SK-N-SH (cell line): ENCODE data around the gene IQGAP1. TPM values are rescaled to one million over a fixed set of nuclear protein-coding genes. Genes with fewer than 3 reads are reported as not detected.

Experiments used
- CTCF ChIA-PET: fragments of 300-600, 350-600 bp; formaldehyde crosslinking; extraction: SDS; loops from one replicate; lab custom pipeline; 2021; lab: Yijun Ruan, JAX
- POLR2A ChIA-PET: fragments of 350-600 bp; sonication (Branson Sonifier 250); formaldehyde crosslinking; extraction: SDS; loops from one replicate; lab custom pipeline; 2020; ENCODE audit warnings: antibody characterized with exemption, inconsistent platforms; lab: Yijun Ruan, JAX
- DNase-seq: peaks from one replicate; pipeline ENCODE4 v3.0.0; 2012
- H2AFZ ChIP-seq: fragments of 200-600 bp; sonication (generic); 2 replicates; pipeline ENCODE4 v1.8.1; 2016; ENCODE audit warnings: antibody characterized with exemption, mild to moderate bottlenecking, low read depth
- H3F3A ChIP-seq: fragments of 200-600 bp; sonication (generic); replicated peaks from 2 replicates; pipeline ENCODE3; 2016; ENCODE audit warnings: antibody characterized with exemption, mild to moderate bottlenecking; ENCODE audit not compliant: insufficient read depth
- H3K27ac ChIP-seq, 2 experiments: fragments of 200-500 bp in 1 of 2; fragments of 200-600 bp in 1 of 2; sonication (Bioruptor generic) in 1 of 2; sonication (generic), shearing (Covaris generic) in 1 of 2; 2 replicates each; pipeline versions ENCODE4 v1.5.1 to v1.6.1; 2014 to 2016; ENCODE audit warnings: low read depth in 2 of 2, inconsistent platforms in 1 of 2, low read length in 1 of 2, mild to moderate bottlenecking in 1 of 2, mixed read lengths in 1 of 2
- H3K27me3 ChIP-seq: fragments of 200-600 bp; sonication (generic), shearing (Covaris generic); 2 replicates; pipeline ENCODE4 v1.6.1; 2016; ENCODE audit warnings: mixed run types; ENCODE audit not compliant: insufficient read depth
- H3K36me3 ChIP-seq, 2 experiments: fragments of 200-500 bp in 1 of 2; fragments of 200-600 bp in 1 of 2; sonication (Bioruptor generic) in 1 of 2; sonication (generic) in 1 of 2; replicated peaks in 1 of 2; 2 replicates each; pipeline versions ENCODE3 to v1.5.1; 2014 to 2016; ENCODE audit warnings: low read length in 1 of 2, mild to moderate bottlenecking in 1 of 2; ENCODE audit not compliant: insufficient read depth in 2 of 2, control insufficient read depth in 1 of 2
- H3K4me1 ChIP-seq, 2 experiments: fragments of 200-500 bp in 1 of 2; fragments of 200-600 bp in 1 of 2; sonication (Bioruptor generic) in 1 of 2; sonication (generic), shearing (Covaris generic) in 1 of 2; 2 replicates each; pipeline versions ENCODE4 v1.5.1 to v1.6.1; 2014 to 2016; ENCODE audit warnings: low read depth in 1 of 2, low read length in 1 of 2, mixed run types in 1 of 2; ENCODE audit not compliant: insufficient read depth in 2 of 2, control insufficient read depth in 1 of 2
- H3K4me2 ChIP-seq: fragments of 200-600 bp; sonication (generic), shearing (Covaris generic); 2 replicates; pipeline ENCODE4 v1.6.1; 2017; ENCODE audit warnings: mixed run types
- H3K4me3 ChIP-seq, 2 experiments: fragments of 200-500 bp in 1 of 2; fragments of 200-600 bp in 1 of 2; sonication (Bioruptor generic) in 1 of 2; sonication (generic), shearing (Covaris generic) in 1 of 2; 2 replicates each; pipeline versions ENCODE4 v1.5.1 to v1.8.1; 2014 to 2016; ENCODE audit warnings: low read depth in 2 of 2, inconsistent platforms in 1 of 2, low read length in 1 of 2, mild to moderate bottlenecking in 1 of 2, mixed read lengths in 1 of 2, moderate library complexity in 1 of 2
- H3K79me2 ChIP-seq: fragments of 200-600 bp; sonication (generic); 2 replicates; pipeline ENCODE4 v1.8.1; 2017; ENCODE audit warnings: mild to moderate bottlenecking; ENCODE audit not compliant: insufficient read depth
- H3K9ac ChIP-seq: fragments of 200-600 bp; sonication (generic); 2 replicates; pipeline ENCODE4 v1.6.1; 2017; ENCODE audit warnings: mixed run types
- H3K9me2 ChIP-seq: fragments of 200-600 bp; sonication (generic); 2 replicates; pipeline ENCODE4 v1.6.1; 2017; ENCODE audit warnings: mixed run types
- H3K9me3 ChIP-seq: fragments of 200-600 bp; sonication (generic); 2 replicates; pipeline ENCODE4 v1.6.1; 2017; ENCODE audit warnings: mixed run types, mild to moderate bottlenecking, moderate library complexity
- H4K20me1 ChIP-seq: fragments of 200-600 bp; sonication (generic); 2 replicates; pipeline ENCODE4 v1.6.1; 2017; ENCODE audit warnings: mild to moderate bottlenecking, mixed run types; ENCODE audit not compliant: insufficient read depth
- CHD2 ChIP-seq: fragments of 150-350 bp; IDR thresholded peaks from 2 replicates; pipeline ENCODE4 v1.6.1; 2018; ENCODE audit warnings: low read length; ENCODE audit not compliant: partially characterized antibody
- EP300 ChIP-seq, 2 experiments: IDR thresholded peaks; 2 replicates each; pipeline versions ENCODE4 v1.4.0 to v1.6.1; 2012; ENCODE audit warnings: borderline replicate concordance in 1 of 2, low read depth in 1 of 2, low read length in 1 of 2
- EZH2phosphoT487 ChIP-seq: fragments of 200-600 bp; sonication (generic); IDR thresholded peaks from 2 replicates; pipeline ENCODE4 v1.6.1; 2017; ENCODE audit warnings: low read depth, mixed run types, mild to moderate bottlenecking, antibody characterized with exemption, moderate library complexity, borderline replicate concordance
- FOSL2 ChIP-seq: IDR thresholded peaks from 2 replicates; pipeline ENCODE4 v1.4.0; 2012; ENCODE audit warnings: low read depth, mild to moderate bottlenecking, moderate library complexity, borderline replicate concordance
- FOXM1 ChIP-seq: IDR thresholded peaks from 2 replicates; pipeline ENCODE4 v1.4.0; 2012; ENCODE audit warnings: low read depth, mild to moderate bottlenecking
- GABPA ChIP-seq: IDR thresholded peaks from 2 replicates; pipeline ENCODE4 v1.4.0; 2012; ENCODE audit warnings: low read depth, mild to moderate bottlenecking
- JUND ChIP-seq: IDR thresholded peaks from 2 replicates; pipeline ENCODE4 v1.4.0; 2012
- NFIC ChIP-seq: IDR thresholded peaks from 2 replicates; pipeline ENCODE4 v1.4.0; 2012; ENCODE audit warnings: borderline replicate concordance
- NRF1 ChIP-seq: IDR thresholded peaks from 2 replicates; pipeline ENCODE4 v1.6.1; 2012; ENCODE audit warnings: low read depth, mild to moderate bottlenecking, low read length
- POLR2AphosphoS5 ChIP-seq: IDR thresholded peaks from 2 replicates; pipeline ENCODE4 v1.6.1; 2012; ENCODE audit warnings: low read depth, low read length
- RAD21 ChIP-seq: IDR thresholded peaks from 2 replicates; pipeline ENCODE4 v1.6.1; 2012; ENCODE audit warnings: mild to moderate bottlenecking, low read length
- RFX5 ChIP-seq: IDR thresholded peaks from 2 replicates; pipeline ENCODE4 v1.6.1; 2012; ENCODE audit warnings: mild to moderate bottlenecking, improper control_type of control experiment, low read length
- RXRA ChIP-seq: IDR thresholded peaks from 2 replicates; pipeline ENCODE4 v1.4.0; 2012; ENCODE audit warnings: low read depth, mild to moderate bottlenecking, borderline replicate concordance
- SMC3 ChIP-seq: IDR thresholded peaks from 2 replicates; pipeline ENCODE4 v1.6.1; 2012; ENCODE audit warnings: low read depth, low read length, improper control_type of control experiment
- TAF1 ChIP-seq: IDR thresholded peaks from 2 replicates; pipeline ENCODE4 v1.6.1; 2012; ENCODE audit warnings: low read depth, mild to moderate bottlenecking, low read length, moderate library complexity, borderline replicate concordance
- TEAD4 ChIP-seq: IDR thresholded peaks from 2 replicates; pipeline ENCODE4 v1.4.0; 2012; ENCODE audit warnings: mild to moderate bottlenecking, borderline replicate concordance; ENCODE audit not compliant: insufficient read depth
- YY1 ChIP-seq: IDR thresholded peaks from 2 replicates; pipeline ENCODE4 v1.4.0; 2012; ENCODE audit warnings: low read depth, mild to moderate bottlenecking
- WGBS: methylation state at CpG from one replicate; pipeline ENCODE4 v1.1.6; 2017; ENCODE audit warnings: low lambda C conversion rate; 5-methylcytosine and 5-hydroxymethylcytosine counted together
- polyA plus RNA-seq, 3 experiments: library from polyadenylated mRNA; depleted of rRNA; stranded (reverse); fragments of >200 nt; gene quantifications; 2 replicates each; pipeline ENCODE4 v1.2.3, GENCODE V29; 2012
- TF ChIP-seq, protein P1 (sequence below): IDR thresholded peaks from 2 replicates; pipeline ENCODE4 v1.4.0; 2012; ENCODE audit warnings: low read depth, borderline replicate concordance
- TF ChIP-seq, protein P2 (sequence below): IDR thresholded peaks from 2 replicates; pipeline ENCODE4 v1.4.0; 2012; ENCODE audit warnings: low read depth
- TF ChIP-seq, protein P3 (sequence below): IDR thresholded peaks from 2 replicates; pipeline ENCODE4; 2012
- TF ChIP-seq, protein P4 (sequence below): IDR thresholded peaks from 2 replicates; pipeline ENCODE4 v1.6.1; 2012; ENCODE audit warnings: mild to moderate bottlenecking, low read depth, low read length, moderate library complexity

IQGAP1 gene
- polyA plus RNA-seq, 1 of the 3 experiments (the other 2 are of a cell fraction), result 56.5 TPM

GRCh38 chr15:90483012-90483307, 94.9 kb downstream of the IQGAP1 start:
- no peaks in the 10 kb centered on the region for H3K9me2 ChIP-seq
- no peak overlapping the region for H3K4me3 ChIP-seq
- H3F3A ChIP-seq, result peaks cover 34% of the 10 kb centered on the region
- no peak overlapping the region for H3K4me2 ChIP-seq
- peaks cover 48 to 72% of the 10 kb centered on the region in 2 experiments for H3K36me3 ChIP-seq
- no peaks in the 10 kb centered on the region for H3K9me3 ChIP-seq
- no peak overlapping the region for H2AFZ ChIP-seq
- POLR2A ChIA-PET, result no interaction called here
- peak overlapping the region in 1 of 2 experiments; percentile 9; a peak in 1 of 4 replicates for H3K27ac ChIP-seq
- no peak overlapping the region for H3K9ac ChIP-seq
- H4K20me1 ChIP-seq, result no peaks in the 10 kb centered on the region; the same call in none of the 2 replicates
- TF ChIP-seq NFIC, result no peak
- TF ChIP-seq, protein P1, sequence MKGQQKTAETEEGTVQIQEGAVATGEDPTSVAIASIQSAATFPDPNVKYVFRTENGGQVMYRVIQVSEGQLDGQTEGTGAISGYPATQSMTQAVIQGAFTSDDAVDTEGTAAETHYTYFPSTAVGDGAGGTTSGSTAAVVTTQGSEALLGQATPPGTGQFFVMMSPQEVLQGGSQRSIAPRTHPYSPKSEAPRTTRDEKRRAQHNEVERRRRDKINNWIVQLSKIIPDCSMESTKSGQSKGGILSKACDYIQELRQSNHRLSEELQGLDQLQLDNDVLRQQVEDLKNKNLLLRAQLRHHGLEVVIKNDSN, result no peak
- no peak for TF ChIP-seq NRF1
- no peak for TF ChIP-seq JUND
- TF ChIP-seq TAF1, result no peak
- TF ChIP-seq, protein P2, sequence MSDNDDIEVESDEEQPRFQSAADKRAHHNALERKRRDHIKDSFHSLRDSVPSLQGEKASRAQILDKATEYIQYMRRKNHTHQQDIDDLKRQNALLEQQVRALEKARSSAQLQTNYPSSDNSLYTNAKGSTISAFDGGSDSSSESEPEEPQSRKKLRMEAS, result no peak
- no peak for TF ChIP-seq EZH2phosphoT487
- TF ChIP-seq EP300 (IDR thresholded peaks at IDR 0.05; ENCODE audit: borderline replicate concordance in 1 of 2, low read depth in 1 of 2, low read length in 1 of 2), result no peak
- TF ChIP-seq YY1, result no peak
- no peak for TF ChIP-seq RXRA
- no peak for TF ChIP-seq SMC3
- peaks cover 20% of the 10 kb centered on the region; the same call in 1 of the 2 replicates for H3K79me2 ChIP-seq
- 67% methylated on average over 1 of the region's 1 CpG for WGBS
- no peak for DNase-seq
- H3K4me1 ChIP-seq, result peaks cover 0 to 17% of the 10 kb centered on the region in 2 experiments; a peak in 3 of 4 replicates
- CTCF ChIA-PET, result interaction anchor here (0.5 to 5.5 kb wide), 56 partner anchors 7 to 403 kb away, joined by 3 to 116 read pairs (median 5); partner anchors contain the start of genes CIB1, GDPGP1 and IQGAP1
- no peaks in the 10 kb centered on the region for H3K27me3 ChIP-seq

DNA sequence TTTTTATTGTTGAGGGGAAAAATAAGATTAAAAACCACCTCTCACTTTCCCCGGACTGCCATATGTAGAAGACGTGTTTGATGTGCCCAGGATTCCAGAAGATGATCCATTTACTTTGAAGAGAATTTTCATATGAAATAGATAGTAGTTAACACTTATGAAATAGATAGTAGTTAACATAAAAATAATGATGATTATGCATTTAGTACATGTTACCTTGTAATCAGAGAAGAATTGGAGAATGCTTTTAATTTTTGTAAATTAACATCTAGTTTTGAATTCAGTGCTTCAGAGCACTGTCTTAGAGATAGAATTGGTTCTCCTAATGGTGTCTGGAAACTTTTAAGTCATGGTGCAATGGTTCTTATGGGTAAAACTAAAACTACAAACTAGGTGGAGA, 95.6 kb downstream of the IQGAP1 start:
- Histone ChIP-seq H3K9ac (no peak overlapping the region), H3K79me2 (peaks cover 20% of the 10 kb centered on the region; the same call in 1 of the 2 replicates), H2AFZ (no peak overlapping the region), H3K9me2 (no peaks in the 10 kb centered on the region), H3K4me1 (peaks cover 0 to 12% of the 10 kb centered on the region in 2 experiments; a peak in 3 of 4 replicates), H3K4me3 (no peak overlapping the region), H3F3A (peaks cover 28% of the 10 kb centered on the region), H3K9me3 (no peaks in the 10 kb centered on the region), H4K20me1 (no peaks in the 10 kb centered on the region; the same call in none of the 2 replicates), H3K27ac (no peak overlapping the region), H3K36me3 (peaks cover 52 to 71% of the 10 kb centered on the region in 2 experiments), H3K27me3 (no peaks in the 10 kb centered on the region), H3K4me2 (no peak overlapping the region)
- no peak for DNase-seq
- 93% methylated on average over 2 of the region's 2 CpGs for WGBS
- ChIA-PET CTCF (interaction anchor here (0.6 to 5.5 kb wide), 5 partner anchors 11 to 163 kb away, joined by 3 to 116 read pairs (median 10); partner anchors contain the start of gene IQGAP1), POLR2A (no interaction called here)
- TF ChIP-seq, protein P3, sequence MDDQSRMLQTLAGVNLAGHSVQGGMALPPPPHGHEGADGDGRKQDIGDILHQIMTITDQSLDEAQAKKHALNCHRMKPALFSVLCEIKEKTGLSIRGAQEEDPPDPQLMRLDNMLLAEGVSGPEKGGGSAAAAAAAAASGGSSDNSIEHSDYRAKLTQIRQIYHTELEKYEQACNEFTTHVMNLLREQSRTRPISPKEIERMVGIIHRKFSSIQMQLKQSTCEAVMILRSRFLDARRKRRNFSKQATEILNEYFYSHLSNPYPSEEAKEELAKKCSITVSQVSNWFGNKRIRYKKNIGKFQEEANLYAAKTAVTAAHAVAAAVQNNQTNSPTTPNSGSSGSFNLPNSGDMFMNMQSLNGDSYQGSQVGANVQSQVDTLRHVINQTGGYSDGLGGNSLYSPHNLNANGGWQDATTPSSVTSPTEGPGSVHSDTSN, result no peak
- TF ChIP-seq GABPA (no peak), TEAD4 (no peak), NFIC (no peak), POLR2AphosphoS5 (no peak), RFX5 (no peak), FOXM1 (no peak), FOSL2 (no peak), RXRA (no peak), NRF1 (no peak), EP300 (IDR thresholded peaks at IDR 0.05; ENCODE audit: borderline replicate concordance in 1 of 2, low read depth in 1 of 2, low read length in 1 of 2) (no peak), RAD21 (no peak), CHD2 (no peak)
- TF ChIP-seq, protein P4, sequence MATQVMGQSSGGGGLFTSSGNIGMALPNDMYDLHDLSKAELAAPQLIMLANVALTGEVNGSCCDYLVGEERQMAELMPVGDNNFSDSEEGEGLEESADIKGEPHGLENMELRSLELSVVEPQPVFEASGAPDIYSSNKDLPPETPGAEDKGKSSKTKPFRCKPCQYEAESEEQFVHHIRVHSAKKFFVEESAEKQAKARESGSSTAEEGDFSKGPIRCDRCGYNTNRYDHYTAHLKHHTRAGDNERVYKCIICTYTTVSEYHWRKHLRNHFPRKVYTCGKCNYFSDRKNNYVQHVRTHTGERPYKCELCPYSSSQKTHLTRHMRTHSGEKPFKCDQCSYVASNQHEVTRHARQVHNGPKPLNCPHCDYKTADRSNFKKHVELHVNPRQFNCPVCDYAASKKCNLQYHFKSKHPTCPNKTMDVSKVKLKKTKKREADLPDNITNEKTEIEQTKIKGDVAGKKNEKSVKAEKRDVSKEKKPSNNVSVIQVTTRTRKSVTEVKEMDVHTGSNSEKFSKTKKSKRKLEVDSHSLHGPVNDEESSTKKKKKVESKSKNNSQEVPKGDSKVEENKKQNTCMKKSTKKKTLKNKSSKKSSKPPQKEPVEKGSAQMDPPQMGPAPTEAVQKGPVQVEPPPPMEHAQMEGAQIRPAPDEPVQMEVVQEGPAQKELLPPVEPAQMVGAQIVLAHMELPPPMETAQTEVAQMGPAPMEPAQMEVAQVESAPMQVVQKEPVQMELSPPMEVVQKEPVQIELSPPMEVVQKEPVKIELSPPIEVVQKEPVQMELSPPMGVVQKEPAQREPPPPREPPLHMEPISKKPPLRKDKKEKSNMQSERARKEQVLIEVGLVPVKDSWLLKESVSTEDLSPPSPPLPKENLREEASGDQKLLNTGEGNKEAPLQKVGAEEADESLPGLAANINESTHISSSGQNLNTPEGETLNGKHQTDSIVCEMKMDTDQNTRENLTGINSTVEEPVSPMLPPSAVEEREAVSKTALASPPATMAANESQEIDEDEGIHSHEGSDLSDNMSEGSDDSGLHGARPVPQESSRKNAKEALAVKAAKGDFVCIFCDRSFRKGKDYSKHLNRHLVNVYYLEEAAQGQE, result no peak
